Measurements from ENCODE around the gene PTPRD.

The PTPRD gene

GRCh38 chr9:9751996-9752395, 860.8 kb downstream of the PTPRD start:
- DNase-seq (ENCODE audit: low spot score) = no peak

- no peak for DNase-seq (ENCODE audit: low spot score)
Measured at GRCh38 chr9:9750719-9751118, 862.1 kb downstream of the PTPRD start.

GRCh38 chr9:9749591-9749990, 863.2 kb downstream of the PTPRD start:
- no peak for DNase-seq (ENCODE audit: low spot score)

- no peak for DNase-seq (ENCODE audit: low spot score)
Measured at GRCh38 chr9:9747787-9748186, 865.0 kb downstream of the PTPRD start.

GRCh38 chr9:9746826-9747225, 866.0 kb downstream of the PTPRD start:
- DNase-seq (ENCODE audit: low spot score) = no peak

GRCh38 chr9:9743822-9744221, 869.0 kb downstream of the PTPRD start:
- no peak for DNase-seq (ENCODE audit: low spot score)

- no peak for DNase-seq (ENCODE audit: low spot score)
Measured at GRCh38 chr9:9730174-9730573, 882.6 kb downstream of the PTPRD start.

- no peak for DNase-seq (ENCODE audit: low spot score)
Measured at GRCh38 chr9:9729082-9729481, 883.7 kb downstream of the PTPRD start.

GRCh38 chr9:9719373-9720112, 893.3 kb downstream of the PTPRD start:
- DNase-seq (ENCODE audit: low spot score) = no peak

GRCh38 chr9:9718691-9719090, 894.1 kb downstream of the PTPRD start:
- no peak for DNase-seq (ENCODE audit: low spot score)

GRCh38 chr9:9679433-9679832, 933.4 kb downstream of the PTPRD start:
- DNase-seq (ENCODE audit: low spot score) = no peak

GRCh38 chr9:9674461-9674860, 938.3 kb downstream of the PTPRD start:
- no peak for DNase-seq (ENCODE audit: low spot score)

- DNase-seq (ENCODE audit: low spot score) = no peak
Measured at GRCh38 chr9:9670454-9670853, 942.3 kb downstream of the PTPRD start.

- no peak for DNase-seq (ENCODE audit: low spot score)
Measured at GRCh38 chr9:9645006-9645405, 967.8 kb downstream of the PTPRD start.

- no peak for DNase-seq (ENCODE audit: low spot score)
Measured at GRCh38 chr9:9631284-9631683, 981.5 kb downstream of the PTPRD start.

- DNase-seq (ENCODE audit: low spot score) = no peak
Measured at GRCh38 chr9:9625248-9625647, 987.6 kb downstream of the PTPRD start.

- no peak for DNase-seq (ENCODE audit: low spot score)
Measured at GRCh38 chr9:9623506-9623905, 989.3 kb downstream of the PTPRD start.

- DNase-seq (ENCODE audit: low spot score) = no peak
Measured at GRCh38 chr9:9621355-9621940, 991.4 kb downstream of the PTPRD start.

- no peak for DNase-seq (ENCODE audit: low spot score)
Measured at GRCh38 chr9:9620736-9621135, 992.1 kb downstream of the PTPRD start.

- no peak for DNase-seq (ENCODE audit: low spot score)
Measured at GRCh38 chr9:9615086-9615485, 997.7 kb downstream of the PTPRD start.

GRCh38 chr9:9614607-9615006, 998.2 kb downstream of the PTPRD start:
- no peak for DNase-seq (ENCODE audit: low spot score)

- no peak for DNase-seq (ENCODE audit: low spot score)
Measured at GRCh38 chr9:9612755-9613154, 1000.0 kb downstream of the PTPRD start.

GRCh38 chr9:9612270-9612669, 1000.5 kb downstream of the PTPRD start:
- no peak for DNase-seq (ENCODE audit: low spot score)

- no peak for DNase-seq (ENCODE audit: low spot score)
Measured at GRCh38 chr9:9605681-9606080, 1007.1 kb downstream of the PTPRD start.
